TTC549 (cell line): ENCODE results near the gene CYB561.
"Not testable (repeated sequence)": the region's sequence is repeated elsewhere in the genome, so short reads cannot be mapped to it uniquely, and the experiment has no call there.

Source experiments
- FAIRE-seq: peaks from 2 replicates; lab custom pipeline; 2012; peaks lifted over from hg19 to GRCh38; lab: Jason Lieb, UNC

The CYB561 gene

GRCh38 chr17:63479495-63480184 lies 33.5 kb upstream of the CYB561 start:
- no peak for FAIRE-seq

GRCh38 chr17:63478814-63479494 lies 32.8 kb upstream of the CYB561 start:
- no peak for FAIRE-seq

- no peak for FAIRE-seq
Measured at GRCh38 chr17:63477480-63478440, 31.7 kb upstream of the CYB561 start.

DNA sequence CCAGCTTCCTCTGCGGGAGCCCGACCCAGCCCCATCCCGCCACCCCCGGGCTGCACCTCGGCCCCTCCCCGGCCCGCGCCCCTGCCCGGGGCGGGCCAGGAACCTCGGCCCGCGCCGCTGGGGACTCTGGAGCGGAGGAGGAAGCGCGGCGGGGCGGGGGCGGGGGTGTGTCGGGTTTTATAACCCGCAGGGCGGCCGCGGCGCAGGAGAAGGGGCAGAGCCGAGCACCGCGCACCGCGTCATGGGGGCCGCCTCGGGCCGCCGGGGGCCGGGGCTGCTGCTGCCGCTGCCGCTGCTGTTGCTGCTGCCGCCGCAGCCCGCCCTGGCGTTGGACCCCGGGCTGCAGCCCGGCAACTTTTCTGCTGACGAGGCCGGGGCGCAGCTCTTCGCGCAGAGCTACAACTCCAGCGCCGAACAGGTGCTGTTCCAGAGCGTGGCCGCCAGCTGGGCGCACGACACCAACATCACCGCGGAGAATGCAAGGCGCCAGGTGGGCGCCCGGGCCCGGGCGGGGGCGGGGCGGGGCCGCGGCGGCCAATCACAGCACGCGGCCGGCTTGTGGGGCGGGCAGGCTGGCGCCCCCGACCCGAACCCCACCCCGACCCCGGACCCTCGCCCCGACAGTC lies 30.9 kb upstream of the CYB561 start, which contains the start of gene ACE:
TSS of gene ACE (plus strand) at position 208 of the 626 bp plus-strand sequence. CDS start at position 242, 34 bp downstream.
- FAIRE-seq: no peak

DNA sequence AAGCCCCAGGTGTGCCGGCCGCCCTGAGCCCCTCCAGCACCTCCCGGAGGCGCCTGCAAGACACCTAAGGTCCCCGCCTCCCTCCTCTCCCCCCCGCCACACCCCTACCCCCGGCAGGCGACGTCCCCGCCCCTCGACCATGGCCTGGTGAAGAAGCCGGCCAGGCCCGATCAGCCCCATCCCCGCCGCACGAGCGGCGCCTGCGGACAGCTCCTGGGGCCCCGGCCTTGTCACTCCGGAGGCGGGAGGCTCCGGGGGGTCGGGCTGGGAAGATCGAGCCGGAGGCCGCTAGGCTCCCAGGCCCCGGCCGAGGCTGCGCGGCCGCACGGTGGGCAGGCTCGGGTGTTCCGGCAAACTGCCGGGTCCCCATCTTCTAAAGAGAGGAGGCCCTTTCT lies 30.4 kb upstream of the CYB561 start:
- FAIRE-seq: no peak

DNA sequence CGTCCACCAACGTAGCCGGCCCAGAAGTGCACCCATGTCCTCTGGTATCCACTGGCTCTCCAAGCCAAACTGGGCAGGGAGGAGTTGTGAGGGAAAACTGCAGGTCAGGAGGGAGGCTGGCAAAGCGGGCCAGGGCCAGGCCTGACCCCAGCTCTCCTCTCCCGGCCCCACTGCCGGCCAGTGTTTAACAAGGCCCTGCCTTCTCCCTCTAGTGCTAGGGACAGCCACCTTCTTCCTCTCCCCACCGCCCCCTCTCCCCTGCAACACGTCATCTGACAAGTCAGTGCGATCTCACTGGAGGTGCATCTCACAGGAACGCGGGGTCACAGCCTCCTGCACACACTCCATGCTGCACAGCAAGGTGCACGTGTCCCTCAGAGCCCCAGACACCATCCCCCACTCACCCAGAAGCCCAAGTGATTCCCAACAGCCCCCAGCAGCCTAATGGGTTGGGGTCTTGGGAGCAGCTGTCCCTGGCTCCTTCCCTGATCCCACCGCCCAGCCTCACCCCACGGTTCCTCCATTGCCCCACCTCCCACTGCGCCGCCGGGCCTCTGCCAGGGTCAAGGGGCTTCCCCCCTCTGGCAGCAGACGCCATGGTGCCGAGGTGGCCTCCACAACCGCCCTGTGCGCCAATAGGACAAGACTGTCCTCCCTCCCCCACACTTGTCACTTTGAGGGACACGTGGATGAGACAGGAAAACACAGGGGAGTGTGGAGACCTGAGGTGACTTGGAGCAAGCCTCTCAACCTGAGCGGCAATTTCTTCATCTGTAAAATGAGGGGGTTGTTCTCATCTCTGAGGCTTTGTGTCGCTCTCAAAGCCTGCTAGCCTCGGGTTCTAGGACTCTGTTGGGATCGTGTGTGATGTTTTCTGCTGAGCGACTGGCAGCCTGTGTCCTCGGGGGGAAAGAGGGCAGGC lies 29.6 kb upstream of the CYB561 start:
- no peak for FAIRE-seq

- no peak for FAIRE-seq
Measured at GRCh38 chr17:63474586-63475460, 28.7 kb upstream of the CYB561 start.

GRCh38 chr17:63474174-63474573 lies 28.1 kb upstream of the CYB561 start:
- FAIRE-seq: no peak

- FAIRE-seq: not testable (repeated sequence)
Measured at GRCh38 chr17:63468099-63468498, 22.0 kb upstream of the CYB561 start.

GRCh38 chr17:63464691-63465236 lies 18.7 kb upstream of the CYB561 start:
- FAIRE-seq: no peak

- no peak for FAIRE-seq
Measured at GRCh38 chr17:63463771-63464170, 17.7 kb upstream of the CYB561 start.

GRCh38 chr17:63460018-63460417 lies 13.9 kb upstream of the CYB561 start:
- no peak for FAIRE-seq

GRCh38 chr17:63458478-63458877 lies 12.4 kb upstream of the CYB561 start:
- no peak for FAIRE-seq

DNA sequence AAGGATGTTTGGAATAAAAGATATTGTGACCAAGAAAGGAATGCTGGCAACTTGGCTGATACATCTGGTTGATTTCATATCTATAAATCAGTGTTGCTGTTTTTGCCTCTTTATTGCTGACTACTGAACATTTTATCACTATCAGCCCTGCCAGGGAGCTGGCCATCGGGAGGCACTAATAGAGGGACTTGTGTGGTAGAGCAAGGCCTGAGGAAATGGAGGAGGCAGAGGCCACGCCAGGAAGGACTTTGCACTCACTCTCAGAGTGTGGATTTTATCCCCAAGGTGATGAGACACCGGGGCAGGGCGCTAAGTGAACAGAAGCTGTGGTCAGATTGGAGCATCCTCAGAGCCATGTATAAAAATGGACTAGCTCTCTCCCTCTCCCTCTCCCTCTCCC lies 9.3 kb upstream of the CYB561 start:
- FAIRE-seq: no peak

- FAIRE-seq: no peak
Measured at GRCh38 chr17:63454915-63455314, 8.8 kb upstream of the CYB561 start.

DNA sequence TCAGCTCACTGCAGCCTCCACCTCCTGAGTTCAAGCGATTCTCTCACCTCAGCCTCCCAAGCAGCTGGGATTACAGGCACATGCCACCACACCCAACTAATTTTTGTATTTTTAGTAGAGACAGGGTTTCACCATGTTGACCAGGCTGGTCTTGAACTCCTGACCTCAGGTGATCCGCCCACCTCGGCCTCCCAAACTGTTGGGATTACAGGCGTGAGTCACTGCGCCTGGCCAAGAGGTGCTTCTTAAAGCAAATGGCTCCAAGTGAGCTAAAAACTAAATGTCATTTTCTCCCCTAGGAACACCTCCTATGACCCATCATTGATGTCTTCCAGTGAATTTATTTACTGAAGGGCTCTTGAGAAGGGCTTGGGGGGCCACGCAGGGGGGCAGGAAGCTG lies 8.3 kb upstream of the CYB561 start:
- FAIRE-seq: not testable (repeated sequence)

GRCh38 chr17:63452962-63453551 lies 7.0 kb upstream of the CYB561 start:
- FAIRE-seq: no peak

- FAIRE-seq: no peak
Measured at GRCh38 chr17:63452046-63452961, 6.2 kb upstream of the CYB561 start.
